ENCODE results near the gene CCL27.
A peak's percentile ranks its signal among the peaks of the same experiment; 100 is the strongest.

Gene CCL27

GRCh38 chr9:34624475-34625185 lies 37.8 kb downstream of the CCL27 start:
- DNase-seq = no peak

- DNase-seq = no peak
Observed at GRCh38 chr9:34623374-34624235, 38.9 kb downstream of the CCL27 start.

GRCh38 chr9:34620061-34620994 lies 42.1 kb downstream of the CCL27 start, which contains the start of gene DCTN3:
TSS of gene DCTN3 (minus strand) at chr9:34620495. CDS start at chr9:34620464, 31 bp downstream.
- DNase-seq = peak; percentile 96

GRCh38 chr9:34615132-34615531 lies 47.3 kb downstream of the CCL27 start:
- no peak for DNase-seq

GRCh38 chr9:34612788-34613390 lies 49.6 kb downstream of the CCL27 start:
- DNase-seq = peak; percentile 87

Measured in activated CD4-positive, alpha-beta T cell treated with anti-CD3 and anti-CD28 coated beads, Interleukin-2, Interleukin-6, amounts not matched to agents 100 ng/mL and 50 ng/mL, durations not matched to agents 16 hours and 8 hours (primary cell).